Eye (tissue), 1 donor: ENCODE measurements around the gene NINJ1.

Experiments used
- DNase-seq: peaks from one replicate; pipeline ENCODE4 v3.0.0-alpha.2; 2015

Gene NINJ1, protein sequence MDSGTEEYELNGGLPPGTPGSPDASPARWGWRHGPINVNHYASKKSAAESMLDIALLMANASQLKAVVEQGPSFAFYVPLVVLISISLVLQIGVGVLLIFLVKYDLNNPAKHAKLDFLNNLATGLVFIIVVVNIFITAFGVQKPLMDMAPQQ

DNA sequence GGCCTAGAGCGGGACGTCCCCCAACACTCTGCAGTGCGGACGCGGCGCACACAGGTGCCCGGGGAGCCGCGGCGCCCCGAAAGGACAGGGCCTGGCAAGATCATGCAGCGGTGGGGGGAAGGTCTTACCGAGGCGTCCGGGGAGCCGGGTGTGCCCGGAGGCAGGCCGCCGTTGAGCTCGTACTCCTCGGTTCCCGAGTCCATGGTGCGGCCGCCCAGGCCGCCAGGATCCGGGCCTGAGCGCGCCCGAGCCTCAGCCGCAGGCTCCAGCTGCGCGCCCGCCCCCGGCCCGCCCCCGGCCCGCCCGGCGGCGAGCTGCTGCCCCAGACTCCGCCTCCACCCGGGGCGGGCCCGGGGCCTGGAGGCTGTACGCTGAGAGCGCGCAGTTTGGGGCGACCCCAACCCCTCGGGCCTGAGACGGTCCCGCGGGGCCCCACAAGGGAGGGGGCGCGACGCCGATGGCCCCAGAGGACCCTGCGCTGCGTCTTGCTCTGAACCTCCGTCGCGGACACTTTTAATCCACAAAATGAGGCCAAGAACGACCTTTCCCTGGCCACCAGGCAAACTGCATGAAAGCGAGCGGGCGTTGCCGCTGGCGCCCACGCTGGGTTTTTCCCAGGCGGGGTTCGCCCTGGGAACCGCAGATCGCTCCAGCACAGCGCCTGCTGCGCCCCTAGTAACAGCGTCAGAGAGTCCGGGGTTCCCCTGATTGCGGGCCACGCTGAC lies at the start of gene NINJ1:
Gene NINJ1, minus strand, starts transcription at position 237 of the 725 bp plus-strand sequence. Its CDS starts 34 bp downstream, at position 203.
- peak; percentile 91 for DNase-seq

DNA sequence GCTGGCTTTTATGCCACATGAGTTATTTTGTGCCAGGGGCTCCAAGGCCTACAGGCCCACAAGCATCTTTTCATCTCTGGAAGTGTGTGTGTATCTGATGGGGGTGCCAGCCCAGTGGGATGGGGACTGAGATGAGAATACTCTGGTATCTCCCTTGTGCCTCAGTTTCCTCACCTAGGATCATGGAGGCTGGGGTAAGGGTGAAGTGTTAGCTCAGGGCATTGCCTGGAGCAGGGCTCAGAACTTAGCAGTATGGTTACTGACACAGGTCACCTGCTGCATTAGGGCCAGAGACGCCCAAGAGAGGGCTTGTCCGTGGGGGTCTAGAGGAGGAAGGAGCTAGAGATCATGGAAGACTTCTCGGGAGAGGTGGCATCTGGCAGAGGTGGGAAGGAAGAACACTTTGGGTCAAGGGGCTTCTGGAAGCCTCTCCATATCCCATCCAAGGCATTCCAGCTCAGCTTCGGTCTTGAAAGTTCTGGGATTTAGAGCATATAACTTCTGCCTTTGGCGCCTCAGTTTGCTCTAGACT lies 49.1 kb upstream of the NINJ1 start:
- DNase-seq = peak; percentile 43

DNA sequence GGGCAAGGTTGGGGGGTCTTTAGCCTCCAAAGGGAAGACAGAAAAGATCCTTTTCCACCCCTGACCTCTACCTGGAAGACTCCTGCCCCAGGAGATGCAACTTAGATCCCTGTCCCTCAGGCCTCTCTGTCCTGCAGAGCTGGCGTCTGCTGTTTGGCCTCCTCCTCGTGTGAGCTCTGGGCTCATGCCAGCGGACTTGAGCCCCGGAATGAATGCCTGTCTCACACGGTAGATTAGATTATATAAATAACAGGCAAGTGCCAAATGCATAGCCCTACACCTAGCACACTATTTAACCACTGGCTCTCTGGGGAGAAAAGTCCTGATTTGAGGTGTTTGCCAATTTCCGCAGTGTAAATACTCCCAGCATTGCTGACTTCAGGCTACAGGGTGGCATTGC lies 48.5 kb upstream of the NINJ1 start:
- DNase-seq = no peak

DNA sequence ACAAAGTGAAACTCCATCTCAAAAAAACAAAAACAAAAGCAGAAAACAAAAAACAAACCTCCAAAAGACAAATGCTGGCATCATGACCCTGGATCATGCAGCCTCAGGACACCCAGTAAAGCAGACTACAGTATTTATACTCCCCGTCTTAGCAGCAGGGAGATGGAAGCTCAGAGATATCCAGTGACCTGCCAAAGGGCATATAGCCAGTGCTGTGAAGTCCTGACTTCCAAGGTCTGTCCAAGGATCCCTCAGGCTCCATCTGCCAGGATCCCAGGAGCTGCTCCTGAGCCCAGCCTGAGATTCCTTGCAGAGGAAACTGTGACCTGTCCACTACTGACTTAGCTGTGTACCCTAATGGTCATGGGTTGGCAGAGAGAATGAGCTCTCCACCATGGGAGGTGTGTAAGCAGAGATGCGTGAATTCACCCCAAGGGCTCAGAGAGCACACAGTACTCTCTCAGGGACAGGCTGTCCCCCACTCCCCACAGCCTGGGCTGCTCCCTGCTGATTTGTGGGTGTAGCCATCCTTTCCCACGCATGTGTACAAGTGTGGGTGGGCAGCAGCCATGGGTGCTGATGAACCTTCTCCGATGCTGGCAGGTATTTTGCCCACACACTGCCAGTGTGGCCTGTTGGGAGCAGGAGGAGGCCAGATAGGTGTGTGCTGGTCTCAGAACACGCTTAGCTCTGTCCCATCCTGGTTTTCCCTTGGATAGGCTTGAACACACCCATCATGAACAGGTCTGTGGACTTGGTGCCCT lies 47.8 kb upstream of the NINJ1 start:
- DNase-seq = no peak

DNA sequence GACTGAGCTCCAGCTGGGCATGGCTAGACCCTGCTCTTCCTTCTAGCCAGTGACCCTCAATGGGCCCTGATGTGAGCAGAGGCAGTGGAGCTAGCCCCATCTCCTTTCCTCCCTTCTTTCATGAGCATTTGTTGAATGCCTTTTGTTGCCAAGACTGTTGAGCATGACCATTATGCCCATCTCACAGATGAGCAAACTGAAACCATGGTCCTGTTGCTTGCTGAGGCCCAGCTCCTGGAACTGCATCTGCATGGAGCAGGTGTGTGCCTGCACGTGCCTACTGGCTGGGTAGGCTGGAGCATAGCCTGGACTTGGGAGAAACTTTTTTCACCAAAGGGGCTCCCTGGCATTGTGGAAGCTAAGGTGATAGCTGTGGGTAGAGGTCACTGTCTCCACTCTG lies 46.9 kb upstream of the NINJ1 start:
- DNase-seq = no peak

DNA sequence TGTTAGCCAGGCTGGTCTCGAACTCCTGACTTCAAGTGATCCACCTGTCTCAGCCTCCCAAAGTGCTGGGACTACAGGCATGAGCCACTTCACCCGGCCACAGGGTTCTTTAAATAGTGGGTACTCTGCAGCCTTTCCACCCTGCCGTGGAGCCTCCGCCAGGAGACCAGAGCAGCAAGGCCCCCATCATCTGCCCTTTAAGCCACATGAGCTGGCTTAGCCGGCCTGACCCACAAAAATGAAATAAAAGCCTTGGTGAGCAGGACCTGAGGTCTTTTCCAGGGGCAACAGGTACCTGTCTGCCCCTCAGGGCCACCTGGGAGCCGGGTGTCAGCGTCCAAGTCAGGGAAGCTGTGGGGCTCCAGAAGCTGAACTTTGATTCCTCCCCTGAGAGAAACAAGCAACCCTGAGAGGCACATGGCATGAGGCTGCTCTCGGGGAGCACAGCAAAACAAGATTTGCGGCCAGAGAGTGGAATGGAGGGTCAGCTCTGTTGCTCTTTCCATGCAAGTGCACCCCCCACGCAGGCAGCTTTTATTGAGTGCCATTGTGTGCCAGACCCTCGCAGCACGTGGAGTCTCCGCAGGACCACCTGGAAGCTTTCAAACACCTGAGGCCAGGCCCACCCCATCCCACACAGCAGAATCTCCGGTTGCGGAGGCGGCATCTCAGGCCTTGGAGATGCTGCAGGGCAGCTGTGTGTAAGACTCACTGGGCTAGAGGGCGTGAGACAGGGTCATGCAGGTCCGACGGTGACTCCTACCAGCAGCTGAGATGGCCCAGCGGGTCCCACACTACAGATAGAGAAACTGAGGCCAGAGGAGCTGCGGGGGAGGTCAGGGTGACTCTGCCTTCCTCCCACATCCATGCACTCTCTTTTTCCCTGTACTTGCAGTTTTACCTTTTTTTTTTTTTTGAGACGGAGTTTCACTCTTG lies 45.1 kb upstream of the NINJ1 start:
- DNase-seq = no peak

DNA sequence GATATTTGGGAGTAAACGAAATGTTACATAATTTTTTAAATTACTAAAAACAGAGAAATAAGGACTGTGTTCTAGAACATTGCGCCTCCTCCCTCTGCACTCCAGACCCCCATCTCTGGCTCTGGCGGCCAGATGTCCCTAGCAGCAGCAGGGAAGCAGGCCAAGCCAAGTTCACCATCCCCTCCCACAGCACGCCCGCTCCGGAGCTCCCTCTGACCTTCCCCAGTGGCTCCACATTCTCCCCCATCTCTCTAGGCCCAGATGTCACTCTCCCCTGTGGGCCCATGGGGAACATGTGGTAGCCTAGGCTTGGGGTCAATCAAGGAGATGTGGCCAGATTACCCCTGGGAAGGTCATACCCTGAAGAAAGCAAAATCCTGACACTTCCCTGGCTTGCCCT lies 43.6 kb upstream of the NINJ1 start:
- DNase-seq = no peak

DNA sequence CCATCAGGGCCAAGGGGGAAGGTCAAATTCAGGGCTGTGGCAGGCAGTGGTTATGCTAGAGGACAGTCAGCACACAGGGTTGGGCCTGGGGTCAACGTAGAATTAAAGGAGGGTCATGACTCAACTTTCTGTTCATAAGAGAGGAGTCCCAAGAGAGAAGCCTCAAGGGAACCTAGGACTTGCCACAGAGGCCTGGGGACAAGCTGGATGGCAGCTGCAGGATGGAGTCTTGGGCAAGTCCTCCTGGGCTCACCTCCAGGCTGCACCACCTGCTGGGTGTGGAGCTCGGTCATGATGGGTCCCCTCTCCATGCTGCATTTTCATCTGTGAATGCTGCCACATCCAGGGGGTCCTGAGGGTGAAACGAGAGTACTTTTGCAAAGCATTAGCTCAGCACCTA lies 40.9 kb upstream of the NINJ1 start:
- no peak for DNase-seq

DNA sequence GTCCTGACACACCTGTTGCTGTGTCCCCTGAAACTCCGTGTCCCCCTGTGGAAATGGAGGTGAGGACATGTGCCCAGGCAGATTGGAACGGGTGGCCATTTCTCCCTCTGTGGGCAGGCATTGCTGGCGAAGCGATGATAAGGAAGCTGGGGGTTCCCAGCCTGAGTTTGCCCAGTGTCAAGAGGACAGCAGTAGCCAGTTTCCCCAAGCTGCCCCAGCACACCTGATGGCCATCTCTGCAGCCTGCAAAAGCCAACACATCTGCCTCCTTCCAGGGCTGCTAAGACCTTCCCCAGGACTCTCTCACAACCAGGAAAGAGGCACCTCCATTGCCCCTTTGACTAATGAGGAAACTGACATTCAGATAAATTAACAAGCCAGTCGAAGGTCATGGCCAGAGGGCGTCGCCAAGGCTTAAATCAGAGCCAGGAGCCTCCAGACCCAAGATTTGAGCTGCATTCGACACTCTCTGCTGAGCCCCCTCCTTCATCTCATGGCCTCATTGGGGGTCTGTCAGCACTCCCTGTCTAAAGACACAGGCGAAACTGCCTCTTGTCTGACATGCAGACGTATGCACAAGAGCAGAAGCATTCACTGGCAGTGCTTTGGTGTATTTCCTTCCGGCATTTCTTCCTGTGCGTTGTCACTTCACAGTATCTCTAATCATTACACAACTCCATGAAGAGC lies 39.5 kb upstream of the NINJ1 start:
- DNase-seq = no peak

DNA sequence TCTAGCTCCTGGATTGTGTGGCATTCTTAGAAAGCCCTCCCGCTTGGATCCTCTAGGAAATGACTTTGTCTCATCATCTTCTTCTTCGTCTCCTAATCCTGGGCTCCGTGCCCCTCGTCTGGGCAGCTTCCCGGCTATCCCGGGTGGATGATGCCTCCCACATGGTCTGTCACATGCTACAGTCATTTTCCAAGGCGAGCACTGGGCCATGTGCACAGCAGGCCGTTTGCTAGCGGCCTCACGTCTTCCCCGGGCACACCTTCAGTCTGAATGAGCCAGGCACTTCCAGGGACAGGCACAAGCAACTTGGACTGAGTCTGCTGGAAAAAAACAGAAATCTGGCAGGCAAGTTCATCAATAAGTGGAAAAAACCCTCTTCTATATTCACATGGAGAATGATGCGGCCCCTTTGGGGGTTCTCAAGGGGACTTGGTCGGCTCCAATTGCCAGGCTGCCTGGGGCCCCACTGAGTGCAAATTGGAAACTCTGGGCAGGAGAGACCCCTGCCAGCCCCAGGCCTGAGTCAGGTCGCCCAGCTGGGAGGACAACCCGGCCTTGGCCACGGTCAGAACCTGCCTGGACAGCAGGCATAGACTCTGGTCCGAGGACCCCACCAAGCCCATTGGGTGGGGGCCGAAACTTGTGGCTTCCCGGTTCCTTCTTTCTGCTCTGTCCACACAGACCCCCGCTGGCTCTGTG lies 38.8 kb upstream of the NINJ1 start:
- no peak for DNase-seq

DNA sequence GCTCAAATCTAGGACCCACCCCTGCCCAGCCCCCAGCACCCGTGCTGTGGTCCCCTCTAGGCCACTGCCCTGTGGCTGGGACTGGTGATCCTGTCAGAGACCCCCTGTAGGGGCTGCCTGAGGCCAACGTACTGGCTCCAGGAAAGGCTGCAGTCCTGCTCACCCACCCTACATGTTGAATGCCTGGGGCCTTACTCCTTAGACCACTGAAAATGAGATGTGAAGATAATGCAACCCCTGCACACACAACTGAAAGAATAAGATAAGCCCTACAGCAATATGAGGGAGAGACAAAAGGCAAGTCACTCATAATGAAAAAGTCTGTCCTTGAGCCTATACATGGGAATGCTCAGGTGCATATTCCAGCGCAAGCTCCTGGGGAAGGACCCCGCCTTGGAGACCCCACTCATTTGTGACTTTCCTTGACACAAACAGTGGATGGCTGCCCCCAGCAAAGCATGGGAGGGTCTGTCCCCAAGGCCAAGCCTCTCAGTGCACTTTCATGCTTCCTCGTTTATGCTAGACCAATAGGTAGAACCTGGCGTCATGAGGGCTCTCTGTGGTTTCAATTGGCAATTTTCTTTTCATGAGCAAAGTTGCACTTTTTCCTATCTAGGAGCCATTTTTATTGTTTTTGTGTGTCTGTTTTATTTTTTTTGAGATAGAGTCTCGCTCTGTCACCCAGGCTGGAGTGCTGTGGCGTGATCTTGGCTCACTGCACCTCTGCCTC lies 37.4 kb upstream of the NINJ1 start:
- no peak for DNase-seq

DNA sequence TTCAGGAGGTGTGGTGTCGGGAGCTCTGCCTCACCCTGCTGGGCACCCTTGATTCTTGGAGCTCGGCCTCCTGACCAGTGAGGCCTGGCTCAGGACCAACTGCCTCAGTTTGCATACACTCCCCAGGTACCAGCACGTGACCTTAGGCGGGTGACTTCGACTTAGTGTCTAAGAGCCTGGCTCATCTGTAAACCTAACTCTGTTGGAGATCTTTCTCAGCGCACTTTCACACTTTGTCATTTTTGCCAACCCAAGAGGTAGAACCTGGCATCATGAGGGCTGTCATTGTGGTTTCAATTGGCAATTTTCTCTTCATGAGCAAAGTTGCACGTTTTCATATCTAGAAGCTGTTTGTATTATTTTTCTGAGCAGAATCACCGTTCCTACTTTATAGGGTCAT lies 36.5 kb upstream of the NINJ1 start:
- no peak for DNase-seq

DNA sequence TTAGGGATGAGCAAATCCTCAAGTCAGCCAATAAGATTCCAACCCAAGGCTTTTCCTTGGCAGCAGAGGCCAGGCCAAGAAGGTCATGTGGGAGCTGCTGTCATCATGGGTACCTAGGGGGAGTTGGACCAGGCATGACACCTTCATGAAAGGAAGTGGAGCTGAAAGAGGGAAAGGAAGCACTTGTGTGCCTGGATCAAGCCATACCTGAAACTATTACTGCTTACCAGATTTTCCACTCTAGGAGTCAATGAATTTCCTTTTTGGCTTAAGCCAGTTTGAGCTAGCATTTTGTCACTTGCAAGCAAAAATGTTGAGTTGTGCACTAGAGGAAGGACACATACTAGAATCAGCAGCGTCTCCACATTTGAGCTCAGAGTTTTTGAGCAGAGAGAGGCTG lies 35.4 kb upstream of the NINJ1 start:
- no peak for DNase-seq

DNA sequence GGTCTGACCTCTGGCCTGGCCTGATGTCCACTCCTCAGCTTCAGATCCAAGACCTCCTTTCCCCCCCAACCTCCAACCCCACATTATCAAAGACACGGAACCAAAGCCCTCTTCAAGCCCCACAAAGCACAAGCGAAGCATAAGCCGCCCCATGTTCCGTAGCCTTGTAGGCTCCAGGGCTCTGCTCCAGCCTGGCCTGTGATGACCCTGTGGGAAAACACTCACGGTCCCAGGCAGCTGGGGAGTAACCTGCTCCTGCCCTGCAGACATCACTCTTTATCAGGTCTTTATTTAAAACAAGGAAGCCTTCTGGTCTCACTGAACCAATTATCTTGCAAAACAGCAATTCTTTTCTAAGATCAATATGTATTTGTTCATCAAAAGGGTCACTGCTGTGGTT lies 34.5 kb upstream of the NINJ1 start:
- DNase-seq = no peak

DNA sequence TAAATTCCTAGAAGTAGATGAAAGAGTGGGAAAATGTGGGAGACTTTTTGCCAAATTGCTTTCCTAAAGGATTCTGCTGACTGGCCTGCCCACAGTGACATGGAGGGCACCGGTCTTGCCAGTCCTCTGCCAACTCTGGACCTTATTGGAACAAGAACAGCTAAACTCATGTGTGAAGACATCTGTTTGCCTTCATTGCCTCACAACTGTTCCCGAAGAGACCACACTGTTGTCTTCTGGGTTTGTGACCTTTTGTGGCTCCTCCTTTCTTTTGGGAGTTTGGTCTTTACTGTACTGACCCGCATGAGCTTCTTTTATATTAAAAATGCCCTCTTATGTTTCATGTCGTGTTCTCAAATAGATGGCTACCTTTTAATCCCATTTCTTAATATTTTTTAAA lies 33.8 kb upstream of the NINJ1 start:
- DNase-seq = no peak

DNA sequence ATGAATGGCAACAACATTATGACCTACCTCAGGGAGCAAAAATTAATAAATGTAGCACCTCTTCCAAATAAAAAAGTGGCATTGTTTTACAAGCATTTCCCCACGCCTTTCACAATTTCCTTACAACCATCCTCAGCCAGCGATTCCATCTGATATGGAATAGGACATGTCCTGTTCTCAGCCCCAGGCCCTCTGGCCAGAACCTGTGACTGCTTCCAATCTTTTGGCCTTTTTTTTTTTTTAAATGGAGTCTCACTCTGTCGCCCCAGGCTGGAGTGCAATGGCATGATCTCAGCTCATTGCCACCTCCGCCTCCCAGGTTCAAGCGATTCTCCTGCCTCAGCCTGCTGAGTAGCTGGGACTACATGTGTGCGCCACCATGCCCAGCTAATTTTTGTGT lies 33.1 kb upstream of the NINJ1 start:
- DNase-seq = no peak

DNA sequence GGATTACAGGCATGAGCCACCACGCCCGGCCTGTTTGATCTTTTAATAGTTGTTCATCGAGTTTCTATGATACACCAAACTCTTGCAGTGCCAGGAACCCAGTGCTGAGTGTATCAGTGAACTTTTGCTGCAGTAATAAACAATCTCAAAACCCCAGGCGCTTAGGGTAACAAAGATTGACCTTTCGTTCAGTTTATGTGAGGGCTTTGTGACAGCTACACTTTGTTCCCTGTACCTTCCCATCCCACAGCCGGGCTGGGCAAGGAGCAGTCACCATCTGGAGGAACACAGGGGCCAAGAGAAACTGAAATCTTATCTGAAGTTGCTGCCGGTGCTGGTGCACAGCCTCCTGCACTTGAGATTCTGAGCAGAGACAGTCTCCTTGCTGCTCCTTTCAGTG lies 32.6 kb upstream of the NINJ1 start:
- no peak for DNase-seq

DNA sequence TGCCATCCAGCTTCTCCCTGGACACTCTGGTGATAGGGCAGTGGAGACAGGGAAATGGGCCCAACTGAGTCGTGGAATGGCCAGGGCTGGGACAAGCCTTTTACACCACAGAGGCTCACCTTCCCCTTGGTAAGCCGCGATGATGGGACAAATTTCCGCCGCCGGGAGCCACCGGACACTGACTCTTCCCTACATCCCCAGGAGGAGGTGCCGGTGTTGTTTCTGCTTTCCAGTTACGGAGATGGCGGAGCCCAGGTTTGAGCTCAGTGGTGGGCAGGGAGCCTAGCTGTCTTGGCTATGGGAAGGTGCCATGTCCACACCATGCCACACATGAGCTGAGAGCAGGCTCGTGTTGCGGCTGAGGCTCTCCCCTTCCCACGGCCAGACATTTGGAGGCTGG lies 30.0 kb upstream of the NINJ1 start:
- DNase-seq = no peak

DNA sequence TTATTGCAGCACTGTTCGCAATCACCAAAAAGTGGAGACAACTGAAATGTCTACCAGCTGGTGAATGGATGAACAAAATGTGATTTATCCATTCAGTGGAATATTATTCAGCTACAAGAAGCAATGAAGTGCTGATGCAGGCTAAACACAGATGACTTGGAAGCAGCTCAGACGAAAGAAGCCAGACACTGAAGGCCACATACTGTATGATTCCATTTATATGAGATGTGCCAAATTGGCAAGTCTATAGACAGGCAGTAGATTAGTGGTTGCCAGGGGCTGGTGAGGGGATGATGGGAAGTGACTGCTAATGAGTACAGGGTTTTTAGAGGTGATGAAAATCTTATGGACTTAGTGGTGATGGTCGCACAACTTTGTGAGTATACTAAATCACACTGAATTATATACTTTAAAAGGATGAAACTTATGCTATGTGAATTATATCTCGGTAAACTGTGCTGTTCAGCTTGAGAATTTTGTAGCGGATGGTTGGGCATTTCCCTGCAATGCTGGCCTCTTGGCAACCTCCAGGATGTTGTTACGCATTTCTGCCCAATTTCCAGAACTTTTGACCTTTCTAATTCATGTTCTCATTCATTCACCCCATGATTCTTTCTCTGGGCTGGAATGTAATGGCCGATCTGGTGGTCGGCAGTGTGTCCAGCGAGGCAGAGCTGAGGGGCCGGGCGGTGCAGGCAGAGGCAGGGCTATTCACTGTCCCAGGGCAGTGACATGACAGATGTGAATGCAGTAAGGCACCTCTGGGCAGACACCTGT lies 27.9 kb upstream of the NINJ1 start:
- DNase-seq = peak; percentile 70
